Keratinocyte (primary cell): ENCODE results near the gene TTC28. TPM values are rescaled to one million over a fixed set of nuclear protein-coding genes. Genes with fewer than 3 reads are reported as not detected.

Experiments
- DNase-seq: peaks from one replicate; pipeline ENCODE4 v3.0.0-alpha.2; 2011; ENCODE audit warnings: low read depth, missing footprints, low spot score
- FAIRE-seq: peaks from 2 replicates; lab custom pipeline; 2011; peaks lifted over from hg19 to GRCh38; lab: Jason Lieb, UNC
- H2AFZ ChIP-seq: 2 replicates; pipeline ENCODE4 v1.6.0; 2012; ENCODE audit warnings: low read length, control low read depth, inconsistent platforms; ENCODE audit not compliant: control insufficient read depth
- H3K27ac ChIP-seq: 2 replicates; pipeline ENCODE4 v1.5.1; 2011; ENCODE audit warnings: low read length; ENCODE audit not compliant: control insufficient read depth, insufficient read depth
- H3K27me3 ChIP-seq: 3 replicates; pipeline ENCODE4 v1.6.0; 2011; ENCODE audit warnings: low read length; ENCODE audit not compliant: control insufficient read depth, insufficient read depth; ENCODE audit errors: extremely low read depth
- H3K36me3 ChIP-seq, 2 experiments: 2 replicates in 1 of 2; 3 replicates in 1 of 2; pipeline ENCODE4 v1.5.1; 2011; ENCODE audit warnings: low read length in 2 of 2, mild to moderate bottlenecking in 1 of 2; ENCODE audit not compliant: control insufficient read depth in 2 of 2, insufficient read depth in 2 of 2; ENCODE audit errors: extremely low read depth in 1 of 2
- H3K4me1 ChIP-seq: 3 replicates; pipeline ENCODE4 v1.5.1; 2011; ENCODE audit warnings: low read length; ENCODE audit not compliant: control insufficient read depth, insufficient read depth; ENCODE audit errors: extremely low read depth
- H3K4me2 ChIP-seq: 3 replicates; pipeline ENCODE4 v1.6.0; 2011; ENCODE audit warnings: low read depth, low read length; ENCODE audit not compliant: control insufficient read depth, insufficient read depth; ENCODE audit errors: extremely low read depth
- H3K4me3 ChIP-seq, 3 experiments: fragments of 200-600 bp in 1 of 3; sonication (generic) in 1 of 3; 2 replicates in 2 of 3; 3 replicates in 1 of 3; pipeline ENCODE4 v1.5.1; 2011 to 2016; ENCODE audit warnings: low read length in 3 of 3, mild to moderate bottlenecking in 3 of 3, control low read depth in 2 of 3, inconsistent platforms in 1 of 3, low read depth in 1 of 3, mixed read lengths in 1 of 3, mixed run types in 1 of 3, moderate library complexity in 1 of 3; ENCODE audit not compliant: control insufficient read depth in 2 of 3, insufficient read depth in 2 of 3; ENCODE audit errors: extremely low read depth in 1 of 3
- H3K79me2 ChIP-seq: 2 replicates; pipeline ENCODE4 v1.6.0; 2012; ENCODE audit warnings: low read length; ENCODE audit not compliant: control insufficient read depth, insufficient read depth
- H3K9ac ChIP-seq: 3 replicates; pipeline ENCODE4 v1.6.0; 2011; ENCODE audit warnings: low read length; ENCODE audit not compliant: control insufficient read depth, insufficient read depth; ENCODE audit errors: extremely low read depth
- H3K9me1 ChIP-seq: 3 replicates; pipeline ENCODE4 v1.6.0; 2011; ENCODE audit warnings: low read length; ENCODE audit not compliant: control insufficient read depth, insufficient read depth; ENCODE audit errors: extremely low read depth
- H3K9me3 ChIP-seq: 2 replicates; pipeline ENCODE4 v1.5.1; 2012; ENCODE audit warnings: low read depth, low read length; ENCODE audit not compliant: control insufficient read depth
- H4K20me1 ChIP-seq: 3 replicates; pipeline ENCODE4 v1.6.0; 2011; ENCODE audit warnings: low read length; ENCODE audit not compliant: control insufficient read depth, insufficient read depth; ENCODE audit errors: extremely low read depth
- EZH2 ChIP-seq: IDR thresholded peaks from one replicate; pipeline ENCODE4 v1.6.1; 2012; ENCODE audit warnings: inconsistent platforms, mild to moderate bottlenecking, low read length, moderate library complexity
- dilution Hi-C: fragments of 300-500 bp; cut with MboI; formaldehyde crosslinking; loops from one replicate; pipeline ENCODE4 v1.7.0; 2020; ENCODE audit warnings: low sequenced_read_pairs; ENCODE audit not compliant: extremely low pct_ligation_motif_present
- polyA plus RNA-seq, 5 experiments: library from polyadenylated mRNA; depleted of rRNA in 3 of 5; stranded (reverse) in 3 of 5; stranded (forward) in 1 of 5; unstranded in 1 of 5; fragments of >200 nt; gene quantifications; 1 replicate in 1 of 5; 2 replicates in 3 of 5; 3 replicates in 1 of 5; pipeline versions ENCODE4 v1.2.1 to v1.2.3, GENCODE V29; 2011 to 2012; ENCODE audit warnings: missing spikeins in 2 of 5, low read depth in 1 of 5, low replicate concordance in 1 of 5
- TF ChIP-seq, protein P1 (sequence below), 3 experiments: IDR thresholded peaks in 1 of 3; conservative IDR thresholded peaks in 1 of 3; optimal IDR thresholded peaks in 1 of 3; 2 replicates in 2 of 3; 3 replicates in 1 of 3; pipeline versions ENCODE3 to v1.5.1; 2011; ENCODE audit warnings: low read length in 3 of 3, mild to moderate bottlenecking in 3 of 3, moderate library complexity in 2 of 3, control low read depth in 1 of 3, inconsistent platforms in 1 of 3; ENCODE audit not compliant: insufficient read depth in 2 of 3; ENCODE audit errors: extremely low read depth in 1 of 3

Gene TTC28
- polyA plus RNA-seq, 1 donor (not counting 4 experiments of a cell fraction or from before 2014, with no cell fraction given): 0.66 TPM

DNA sequence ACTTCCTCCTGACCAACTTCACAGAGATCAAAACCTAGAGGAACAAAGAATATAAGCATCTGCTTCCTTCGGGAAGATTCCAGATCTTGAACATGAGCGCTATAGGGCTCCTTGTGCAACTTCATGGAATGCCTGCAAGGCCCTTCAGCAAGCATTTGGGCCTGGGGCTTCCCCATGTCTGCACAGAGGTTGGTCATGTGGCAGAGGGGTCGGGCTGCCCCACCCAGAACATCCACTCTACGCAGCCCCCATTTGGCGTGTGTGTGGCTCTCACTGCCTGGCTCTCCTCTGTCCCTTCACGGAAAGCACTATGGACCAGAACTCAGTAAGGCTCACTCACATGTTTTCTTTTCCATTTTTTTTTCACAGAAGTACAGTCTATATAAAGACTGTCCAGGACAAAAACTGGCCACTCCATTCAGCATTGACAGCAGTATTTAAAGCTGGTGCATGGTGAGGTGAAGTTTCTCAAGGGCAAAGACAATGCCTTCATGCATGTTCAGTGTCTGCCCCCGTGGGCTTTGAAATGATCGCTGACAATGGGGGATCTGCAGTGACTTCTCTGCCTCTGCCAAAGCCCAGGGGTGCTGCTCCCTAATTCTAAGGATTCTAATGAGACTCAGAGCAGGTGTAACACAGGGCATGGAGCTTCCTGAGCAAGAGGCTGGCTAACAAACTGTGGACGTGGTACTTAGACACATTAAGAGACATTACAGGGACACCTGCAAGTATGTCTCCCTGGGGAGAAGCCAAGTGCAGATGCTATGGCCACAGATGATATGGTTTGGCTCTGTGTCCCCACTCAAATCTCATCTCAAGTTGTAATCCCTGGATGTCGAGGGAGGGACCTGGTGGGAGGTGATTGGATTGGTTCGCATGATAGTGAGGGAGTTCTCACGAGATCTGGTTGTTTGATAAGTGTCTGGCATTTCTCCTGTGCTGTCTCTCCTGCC is 694.0 kb downstream of the TTC28 start:
- Histone ChIP-seq H2AFZ (no peak overlapping the region), H4K20me1 (no peaks in the 10 kb centered on the region), H3K9me1 (no peaks in the 10 kb centered on the region), H3K27me3 (no peaks in the 10 kb centered on the region), H3K9me3 (no peaks in the 10 kb centered on the region), H3K36me3 (no peaks in the 10 kb centered on the region), H3K9ac (no peak overlapping the region), H3K4me3 (no peak overlapping the region), H3K4me1 (no peaks in the 10 kb centered on the region), H3K79me2 (no peaks in the 10 kb centered on the region), H3K27ac (no peak overlapping the region), H3K4me2 (no peak overlapping the region)
- DNase-seq (no peak), FAIRE-seq (no peak)
- dilution Hi-C loops: no loop called here
- TF ChIP-seq, protein P1, sequence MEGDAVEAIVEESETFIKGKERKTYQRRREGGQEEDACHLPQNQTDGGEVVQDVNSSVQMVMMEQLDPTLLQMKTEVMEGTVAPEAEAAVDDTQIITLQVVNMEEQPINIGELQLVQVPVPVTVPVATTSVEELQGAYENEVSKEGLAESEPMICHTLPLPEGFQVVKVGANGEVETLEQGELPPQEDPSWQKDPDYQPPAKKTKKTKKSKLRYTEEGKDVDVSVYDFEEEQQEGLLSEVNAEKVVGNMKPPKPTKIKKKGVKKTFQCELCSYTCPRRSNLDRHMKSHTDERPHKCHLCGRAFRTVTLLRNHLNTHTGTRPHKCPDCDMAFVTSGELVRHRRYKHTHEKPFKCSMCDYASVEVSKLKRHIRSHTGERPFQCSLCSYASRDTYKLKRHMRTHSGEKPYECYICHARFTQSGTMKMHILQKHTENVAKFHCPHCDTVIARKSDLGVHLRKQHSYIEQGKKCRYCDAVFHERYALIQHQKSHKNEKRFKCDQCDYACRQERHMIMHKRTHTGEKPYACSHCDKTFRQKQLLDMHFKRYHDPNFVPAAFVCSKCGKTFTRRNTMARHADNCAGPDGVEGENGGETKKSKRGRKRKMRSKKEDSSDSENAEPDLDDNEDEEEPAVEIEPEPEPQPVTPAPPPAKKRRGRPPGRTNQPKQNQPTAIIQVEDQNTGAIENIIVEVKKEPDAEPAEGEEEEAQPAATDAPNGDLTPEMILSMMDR (optimal IDR thresholded peaks at IDR 0.05 in 1 of 3, IDR thresholded peaks at IDR 0.05 in 1 of 3, conservative IDR thresholded peaks at IDR 0.05 in 1 of 3; ENCODE audit: extremely low read depth in 1 of 3, insufficient read depth in 2 of 3, low read length in 3 of 3): no peak

DNA sequence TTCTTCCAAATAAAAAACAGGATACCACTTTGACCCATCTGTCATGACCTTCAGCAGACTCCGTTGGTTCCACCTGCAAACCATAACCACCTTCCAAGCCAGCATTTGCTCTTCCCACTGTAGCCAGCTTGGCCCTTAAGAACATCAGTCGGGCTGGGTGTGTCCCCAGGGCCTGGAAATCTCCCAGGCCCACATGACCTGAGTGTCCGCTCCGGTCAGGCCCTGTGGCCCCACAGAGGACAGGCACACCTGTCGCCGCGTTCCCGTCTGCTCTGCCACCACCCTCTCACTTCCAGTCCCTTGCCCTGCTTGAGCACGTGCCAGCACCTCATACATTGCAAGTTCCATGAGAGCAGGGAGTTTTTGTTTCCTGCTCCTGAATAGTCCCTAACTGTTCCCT is 694.9 kb downstream of the TTC28 start:
- Histone ChIP-seq H3K9me1 (no peaks in the 10 kb centered on the region), H3K27ac (no peak overlapping the region), H3K4me2 (no peak overlapping the region), H3K36me3 (no peaks in the 10 kb centered on the region), H2AFZ (no peak overlapping the region), H3K9me3 (no peaks in the 10 kb centered on the region), H3K27me3 (no peaks in the 10 kb centered on the region), H3K9ac (no peak overlapping the region), H3K79me2 (no peaks in the 10 kb centered on the region), H4K20me1 (no peaks in the 10 kb centered on the region), H3K4me1 (no peaks in the 10 kb centered on the region), H3K4me3 (no peak overlapping the region)
- TF ChIP-seq EZH2: no peak
- TF ChIP-seq, protein P1 (optimal IDR thresholded peaks at IDR 0.05 in 1 of 3, IDR thresholded peaks at IDR 0.05 in 1 of 3, conservative IDR thresholded peaks at IDR 0.05 in 1 of 3; ENCODE audit: extremely low read depth in 1 of 3, insufficient read depth in 2 of 3, low read length in 3 of 3): no peak
- DNase-seq: no peak
- dilution Hi-C loops: no loop called here
- FAIRE-seq: no peak
